HUDEP-2 (cell line): Measurements from ENCODE around the gene TAT.
A peak's percentile ranks its signal among the peaks of the same experiment; 100 is the strongest.
"Not testable (repeated sequence)": the region's sequence is repeated elsewhere in the genome, so short reads cannot be mapped to it uniquely, and the experiment has no call there.

Source experiments
- DNase-seq, 76 experiments: peaks; one replicate each; lab custom pipeline; 2025; ENCODE audit not compliant: unreplicated experiment in 76 of 76; lab: John Stamatoyannopoulos, UW

Gene TAT

DNA sequence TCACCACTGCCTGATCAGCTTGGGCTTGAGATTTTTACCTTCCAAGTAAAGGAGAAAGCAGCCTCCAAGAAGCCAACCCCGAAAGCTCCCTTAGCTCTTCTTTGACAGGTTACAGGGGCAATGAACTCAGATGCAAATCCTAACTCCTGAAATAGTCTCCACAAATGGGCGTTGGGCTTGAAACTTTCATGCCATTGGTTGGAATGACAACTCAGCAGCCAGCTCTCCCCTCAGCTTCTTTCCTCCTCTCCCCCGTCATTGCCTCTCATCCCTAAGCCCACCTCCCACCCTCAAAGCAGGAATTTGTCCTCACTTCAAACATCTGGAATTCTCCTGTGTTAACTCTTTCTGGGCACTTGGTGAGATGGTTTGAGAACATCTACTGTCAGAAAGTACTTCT, at the start of gene TAT:
Gene TAT (minus strand): TSS at position 122 of the 400 bp plus-strand sequence. CDS start 677 bp downstream, outside the sequence.
- DNase-seq: no peak

DNA sequence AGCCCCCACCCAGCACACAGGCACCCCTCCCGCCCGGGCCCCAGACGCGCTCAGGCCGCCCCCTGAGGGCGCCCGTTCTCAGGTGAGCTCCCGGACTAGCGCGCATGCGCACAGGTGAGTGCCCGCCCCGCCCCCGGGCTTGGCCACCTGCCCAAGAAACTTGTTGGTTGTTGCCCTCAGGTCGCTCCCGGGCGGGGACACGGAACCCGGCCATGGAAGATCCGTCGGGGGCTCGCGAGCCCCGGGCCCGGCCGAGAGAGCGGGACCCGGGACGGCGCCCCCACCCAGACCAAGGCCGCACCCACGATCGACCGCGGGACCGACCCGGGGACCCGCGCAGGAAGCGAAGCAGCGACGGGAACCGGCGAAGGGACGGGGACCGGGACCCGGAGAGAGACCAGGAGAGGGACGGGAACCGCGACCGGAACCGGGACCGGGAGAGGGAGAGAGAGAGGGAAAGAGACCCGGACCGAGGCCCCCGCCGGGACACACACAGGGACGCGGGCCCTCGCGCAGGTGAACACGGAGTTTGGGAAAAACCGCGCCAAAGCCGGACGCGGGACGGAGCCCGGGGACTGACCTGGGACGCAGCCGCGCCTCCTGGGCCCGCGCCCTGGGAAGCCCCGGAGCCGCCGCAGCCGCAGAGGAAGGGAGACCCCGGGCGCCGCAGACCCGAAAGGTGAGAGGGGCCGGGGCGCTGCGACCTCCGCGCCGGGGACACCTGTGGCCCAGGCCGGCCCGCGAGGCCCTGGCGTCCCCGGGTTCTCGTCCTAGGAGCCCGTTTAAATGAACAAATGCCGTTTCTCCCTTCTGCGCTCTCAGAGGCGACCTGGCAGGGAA, 49.3 kb upstream of the TAT start, which contains the start of gene MARVELD3:
Gene MARVELD3 (plus strand): TSS at position 167 of the 840 bp plus-strand sequence. CDS start 46 bp downstream, at position 213.
- peak in 9 of 76 experiments; percentile 2 to 17 (median 9) for DNase-seq

DNA sequence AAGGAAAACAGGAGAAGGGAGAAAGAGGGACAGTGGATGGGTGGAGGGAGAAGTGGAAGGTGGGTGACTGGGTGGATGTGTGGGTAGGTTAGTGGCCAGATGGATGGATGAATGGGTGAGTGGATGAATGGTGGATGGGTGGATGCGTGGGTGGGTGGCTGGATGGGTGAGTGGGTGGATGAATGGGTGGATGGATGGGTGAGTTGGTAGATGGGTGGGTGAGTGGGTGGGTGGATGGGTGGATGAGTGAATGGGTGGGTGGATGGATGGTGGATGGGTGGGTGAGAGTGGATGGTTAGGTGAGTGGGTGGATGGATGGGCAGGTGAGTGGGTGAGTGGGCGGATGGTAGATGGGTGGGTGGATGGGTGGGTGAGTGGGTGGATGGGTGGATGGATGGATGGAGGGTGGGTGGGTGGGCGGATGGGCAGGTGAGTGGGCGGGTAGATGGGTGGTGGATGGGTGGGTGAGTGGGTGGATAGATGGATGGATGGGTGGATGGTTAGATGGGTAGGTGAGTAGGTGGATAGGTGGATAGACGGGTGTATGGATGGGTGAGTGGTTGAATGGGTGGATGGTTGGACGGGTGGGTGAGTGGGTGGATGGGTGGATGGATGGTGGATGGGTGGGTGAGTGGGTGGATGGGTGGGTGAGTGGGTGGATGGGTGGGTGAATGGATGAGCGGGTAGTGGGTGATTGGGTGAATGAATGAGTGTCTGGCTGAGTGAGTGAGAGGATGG, 48.4 kb upstream of the TAT start:
- no peak for DNase-seq

- no peak for DNase-seq
Measured at GRCh38 chr16:71623597-71623996, 46.7 kb upstream of the TAT start.

DNA sequence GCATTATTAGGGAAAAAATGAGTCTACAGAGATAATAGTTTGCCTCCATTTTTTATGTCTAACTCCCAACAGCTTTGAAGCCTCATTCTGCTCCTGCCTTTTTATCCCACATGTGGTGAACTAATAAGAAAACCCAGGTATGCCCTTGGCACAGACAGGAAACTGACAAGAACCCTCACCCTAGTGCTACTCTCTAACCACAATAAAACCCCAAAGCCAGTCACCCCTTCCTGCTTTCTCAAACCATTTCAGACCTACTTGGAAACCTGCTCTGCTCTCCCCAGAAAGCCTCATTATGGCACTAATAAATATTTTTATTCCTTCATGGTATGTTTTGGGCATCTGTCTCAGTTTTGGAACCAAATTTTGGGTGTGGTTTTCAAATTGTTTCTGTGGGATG, 45.2 kb upstream of the TAT start:
- no peak for DNase-seq

DNA sequence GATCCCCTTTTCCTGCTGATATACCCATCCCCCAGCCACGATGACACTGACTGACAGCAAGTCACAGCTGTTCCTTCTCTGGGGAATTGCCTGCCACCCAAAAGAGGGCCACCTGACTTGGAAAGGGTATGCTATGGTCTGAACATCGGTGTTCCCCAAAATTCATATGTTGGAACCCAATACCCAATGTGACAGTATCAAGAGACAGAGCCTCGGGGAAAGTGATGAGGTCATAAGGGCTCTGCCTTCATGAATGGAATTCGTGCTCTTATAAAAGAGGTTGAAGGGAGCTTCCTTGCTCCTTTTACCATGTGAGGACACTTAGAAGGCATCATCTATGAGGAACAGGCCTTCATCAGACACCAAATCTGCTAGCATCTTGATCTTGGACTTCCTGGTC, 41.5 kb upstream of the TAT start:
- DNase-seq: no peak

- DNase-seq: not testable (repeated sequence)
Measured at GRCh38 chr16:71614956-71615355, 38.1 kb upstream of the TAT start.

DNA sequence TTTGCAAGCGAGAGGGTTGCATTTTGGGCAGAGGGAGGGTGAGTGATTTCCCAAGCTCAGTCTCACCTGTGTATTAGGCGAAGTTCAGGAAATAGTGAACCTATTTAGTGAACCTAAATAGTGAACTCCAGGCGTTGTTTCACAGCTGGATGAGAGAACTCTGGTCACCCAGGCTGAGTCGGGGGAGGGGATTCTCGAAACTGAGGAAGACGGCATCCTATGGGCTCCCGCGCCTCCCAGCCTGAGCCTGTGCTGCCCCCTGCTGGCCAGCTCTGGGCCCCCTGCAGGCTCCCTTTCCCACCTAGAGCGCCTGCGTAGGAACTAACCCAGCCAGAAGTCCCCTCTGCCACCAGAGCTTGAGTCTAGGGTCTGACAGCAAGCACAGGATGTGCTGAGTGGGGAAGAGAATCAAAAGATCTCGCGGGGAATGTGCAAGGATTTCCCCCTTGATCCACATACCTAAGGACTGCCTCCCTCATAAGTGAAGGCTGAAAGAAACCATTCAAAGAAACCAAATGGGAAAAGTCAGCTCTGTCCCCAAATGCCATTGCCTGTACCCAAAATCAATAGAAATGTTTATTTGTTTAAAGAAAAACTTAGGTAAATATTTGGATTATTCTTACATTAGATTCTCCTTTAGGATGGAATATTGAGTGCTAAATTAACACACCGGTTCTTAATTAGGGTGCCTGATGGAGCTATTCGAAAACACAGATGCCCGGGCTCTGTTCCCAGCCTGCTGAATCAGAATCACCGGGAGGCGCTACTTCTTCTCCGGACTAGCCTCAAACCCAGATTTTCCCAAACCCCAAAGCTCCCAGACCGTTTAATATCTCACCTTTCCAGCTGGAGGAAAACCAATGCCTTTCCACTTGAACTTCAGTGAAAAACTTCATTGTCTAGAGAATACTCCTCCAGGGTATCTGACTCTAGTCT, 34.3 kb upstream of the TAT start:
- DNase-seq: peak in 64 of 76 experiments; percentile 2 to 76 (median 44)

DNA sequence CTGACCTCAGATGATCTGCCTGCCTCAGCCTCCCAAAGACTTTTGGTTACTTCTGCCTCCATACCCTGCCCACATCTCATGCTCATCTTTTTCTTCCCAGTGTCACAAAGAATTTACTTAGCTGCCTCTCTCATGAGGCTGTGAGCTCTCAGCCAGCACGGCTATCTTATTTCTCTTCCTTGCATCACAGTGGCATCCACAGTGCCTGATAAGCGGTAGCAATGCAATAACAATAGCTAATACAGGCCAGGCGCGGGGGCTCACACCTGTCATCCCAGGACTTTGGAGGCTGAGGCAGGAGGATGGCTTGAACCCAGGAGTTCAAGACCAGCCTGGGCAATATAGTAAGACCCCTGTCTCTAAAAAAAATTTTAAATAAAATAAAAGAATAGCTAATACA, 33.6 kb upstream of the TAT start:
- no peak for DNase-seq

GRCh38 chr16:71609066-71609465, 32.2 kb upstream of the TAT start:
- DNase-seq: no peak

DNA sequence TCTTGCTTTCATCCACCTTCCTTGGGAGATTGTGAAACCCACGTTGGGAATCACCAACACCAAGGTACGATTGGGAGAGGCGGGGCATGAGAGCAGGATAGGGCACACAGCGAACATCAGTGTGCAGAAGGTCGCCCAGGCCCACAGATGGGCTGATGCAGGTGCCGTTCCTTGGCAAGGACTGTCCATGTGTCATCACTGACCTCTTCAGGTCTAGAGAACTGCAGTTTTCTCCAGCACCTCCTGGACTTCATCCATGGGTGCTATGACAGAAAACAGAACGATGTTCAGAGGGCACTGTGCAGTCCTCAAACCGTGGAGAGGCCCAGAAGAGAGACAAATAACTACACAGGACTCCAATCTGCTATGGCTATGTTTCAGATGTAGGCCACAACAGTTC, 23.9 kb upstream of the TAT start:
- DNase-seq: no peak

GRCh38 chr16:71598426-71598825, 21.5 kb upstream of the TAT start:
- not testable (repeated sequence) for DNase-seq

DNA sequence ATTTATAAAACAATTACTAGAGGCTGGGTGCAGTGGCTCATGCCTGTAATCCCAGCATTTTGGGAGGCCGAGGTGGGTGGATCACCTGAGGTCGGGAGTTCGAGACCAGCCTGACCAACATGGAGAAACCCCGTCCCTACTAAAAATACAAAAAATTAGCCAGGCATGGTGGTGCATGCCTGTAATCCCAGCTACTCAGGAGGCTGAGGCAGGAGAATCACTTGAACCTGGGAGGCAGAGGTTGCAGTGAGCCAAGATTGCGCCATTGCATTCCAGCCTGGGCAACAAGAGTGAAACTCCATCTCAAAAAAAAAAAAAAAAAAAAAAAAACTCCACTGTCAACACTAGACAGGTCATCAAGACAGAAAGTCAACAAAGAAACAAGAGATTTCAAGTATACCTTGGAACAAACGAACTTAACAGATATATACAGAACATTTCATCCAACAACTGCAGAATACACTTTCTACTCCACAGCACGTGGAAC, 18.5 kb upstream of the TAT start:
- not testable (repeated sequence) for DNase-seq

- DNase-seq: no peak
Measured at GRCh38 chr16:71594000-71594646, 17.2 kb upstream of the TAT start.

DNA sequence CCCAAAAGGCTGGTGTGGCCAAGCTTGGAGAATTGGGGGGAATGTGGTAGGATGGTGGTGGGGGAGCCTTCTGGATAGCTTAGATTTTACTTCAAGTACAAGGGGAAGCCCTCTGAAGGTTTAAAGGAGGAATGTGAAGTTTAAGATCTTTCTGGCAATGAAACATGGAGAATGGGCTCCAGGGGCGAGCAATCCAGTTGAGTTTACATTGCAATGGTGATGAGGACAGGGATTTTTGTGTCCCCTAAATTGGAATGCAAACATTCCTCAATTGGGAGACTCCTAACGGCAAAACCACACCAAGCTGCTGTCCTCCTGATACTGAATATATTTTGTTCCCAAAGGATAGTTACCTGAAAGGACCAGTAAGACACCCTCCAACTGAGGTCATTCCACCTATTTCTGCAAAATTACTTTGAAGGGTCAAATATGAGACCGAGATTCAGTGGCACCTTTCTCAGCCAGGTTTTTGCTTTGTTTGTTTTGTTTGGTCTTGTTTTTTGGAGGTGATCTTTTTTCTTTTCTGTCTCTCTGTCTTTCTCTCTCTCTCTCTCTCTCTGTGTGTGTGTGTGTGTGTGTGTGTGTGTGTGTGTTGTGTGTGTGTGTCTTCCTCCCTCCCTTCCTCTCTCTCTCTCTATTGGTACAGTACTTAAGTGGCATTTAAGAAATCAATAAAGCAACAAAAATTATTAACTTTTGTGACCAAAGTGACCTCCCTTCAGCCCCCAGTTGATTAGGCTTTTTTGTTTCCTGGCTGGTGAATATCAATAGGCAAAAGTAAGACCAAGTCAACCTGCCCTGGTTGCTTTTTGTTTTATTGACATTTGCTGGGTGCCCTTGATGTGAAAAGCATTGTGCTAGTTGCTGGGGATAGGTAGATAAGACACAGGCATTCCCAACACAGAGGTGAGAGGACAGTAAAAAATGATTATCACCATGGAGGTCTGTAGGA, 16.4 kb upstream of the TAT start:
- no peak for DNase-seq

- no peak for DNase-seq
Measured at GRCh38 chr16:71591917-71592316, 15.0 kb upstream of the TAT start.

GRCh38 chr16:71590584-71590983, 13.7 kb upstream of the TAT start:
- no peak for DNase-seq

GRCh38 chr16:71590071-71590470, 13.2 kb upstream of the TAT start:
- not testable (repeated sequence) for DNase-seq

- DNase-seq: not testable (repeated sequence)
Measured at GRCh38 chr16:71589334-71589733, 12.4 kb upstream of the TAT start.
